HTR-8/SVneo (cell line): ENCODE measurements around the gene NOP9.

Experiments
- DNase-seq: peaks from one replicate; pipeline ENCODE4 v3.0.0; 2011; ENCODE audit warnings: low spot score, mixed read lengths; ENCODE audit not compliant: insufficient read length
- FAIRE-seq: peaks from 2 replicates; lab custom pipeline; 2011; peaks lifted over from hg19 to GRCh38; lab: Jason Lieb, UNC

The NOP9 gene

DNA sequence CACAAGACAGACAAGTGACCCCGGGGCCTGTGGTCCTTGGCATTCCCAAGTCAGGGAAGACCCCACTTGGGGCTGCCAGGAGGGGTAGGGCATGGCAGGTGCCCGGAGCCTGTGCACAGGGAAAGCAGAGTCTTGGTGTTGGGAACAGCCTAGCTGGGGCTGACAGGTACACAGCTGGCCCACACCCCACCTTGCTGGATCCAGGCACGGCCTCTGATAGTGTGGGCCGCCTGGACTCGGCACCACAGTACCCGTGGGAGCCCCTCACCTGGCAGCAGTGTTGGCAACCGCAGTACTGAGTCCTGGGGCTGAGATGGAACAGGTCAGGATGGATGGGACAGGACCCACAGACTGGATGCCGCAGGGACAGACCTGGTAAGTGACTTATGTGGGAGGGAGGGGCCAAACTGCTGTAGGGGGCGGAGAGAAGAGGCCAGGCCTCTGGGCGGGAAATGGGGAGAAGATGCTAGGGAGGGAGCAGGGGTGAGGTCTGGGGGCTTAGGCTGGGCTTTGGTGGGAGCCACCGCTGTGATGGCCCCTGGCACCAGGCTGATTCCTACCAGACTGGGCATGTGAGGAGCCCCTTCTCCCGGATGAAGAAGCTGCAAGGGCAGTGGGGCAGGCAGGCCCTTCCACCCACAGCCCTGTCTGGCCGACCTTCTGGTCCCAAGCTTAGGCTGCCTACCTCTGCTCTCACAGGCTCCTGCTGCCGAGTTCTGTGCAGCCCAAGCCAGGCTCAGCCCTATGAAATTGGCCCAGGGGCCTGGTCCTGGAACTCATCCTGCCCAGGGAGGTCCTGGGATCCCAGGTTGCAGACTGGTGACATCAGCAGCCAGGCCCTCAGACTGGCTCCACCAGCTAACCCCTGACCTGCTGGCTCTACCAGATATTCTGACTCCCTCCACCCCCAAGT, 36.6 kb upstream of the NOP9 start, which contains the start of gene TGM1:
TSS of gene TGM1 (minus strand) at position 357 of the 913 bp plus-strand sequence. CDS start 825 bp downstream, outside the sequence.
- FAIRE-seq (no peak), DNase-seq (no peak)

DNA sequence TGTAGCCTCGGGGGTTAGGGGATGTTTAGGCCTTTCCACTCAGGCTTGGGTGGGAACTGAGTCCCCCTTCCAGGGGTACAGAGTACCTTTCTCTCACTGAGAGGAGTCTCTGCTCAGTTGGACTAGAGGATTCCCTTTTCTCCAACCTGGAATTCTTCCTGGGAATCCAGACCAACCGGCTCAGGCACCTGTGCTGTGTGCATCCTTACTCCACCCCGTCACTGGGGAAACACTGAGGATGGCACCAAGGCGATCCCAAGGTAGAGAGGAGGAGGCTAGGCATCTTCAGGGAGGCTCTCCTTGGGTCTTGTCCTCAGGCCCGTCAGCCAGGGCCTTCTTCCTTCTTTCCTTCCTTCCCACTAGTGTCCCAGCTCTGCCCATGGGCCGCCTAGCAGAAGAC, 35.8 kb upstream of the NOP9 start:
- no peak for FAIRE-seq
- DNase-seq = no peak

DNA sequence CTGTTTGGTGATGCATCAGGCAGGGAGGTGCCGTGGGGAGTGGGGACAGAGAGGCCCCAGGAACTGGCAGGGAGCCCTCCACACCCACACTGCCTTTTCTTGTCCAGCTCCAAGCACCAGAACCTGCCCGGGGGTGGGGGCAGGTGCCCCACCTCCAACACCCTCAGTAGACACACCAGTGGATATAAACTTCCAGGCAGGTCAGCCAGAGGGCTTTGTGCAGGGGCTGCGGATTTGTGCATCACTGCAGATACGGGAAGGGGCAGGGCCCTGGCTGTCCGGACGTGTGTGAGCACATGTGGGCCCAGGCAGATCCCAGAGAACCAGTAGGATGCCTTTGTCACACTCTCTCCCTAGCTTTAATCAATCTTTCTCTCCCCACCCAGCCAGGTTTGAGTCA, 35.4 kb upstream of the NOP9 start:
- DNase-seq (no peak), FAIRE-seq (no peak)

DNA sequence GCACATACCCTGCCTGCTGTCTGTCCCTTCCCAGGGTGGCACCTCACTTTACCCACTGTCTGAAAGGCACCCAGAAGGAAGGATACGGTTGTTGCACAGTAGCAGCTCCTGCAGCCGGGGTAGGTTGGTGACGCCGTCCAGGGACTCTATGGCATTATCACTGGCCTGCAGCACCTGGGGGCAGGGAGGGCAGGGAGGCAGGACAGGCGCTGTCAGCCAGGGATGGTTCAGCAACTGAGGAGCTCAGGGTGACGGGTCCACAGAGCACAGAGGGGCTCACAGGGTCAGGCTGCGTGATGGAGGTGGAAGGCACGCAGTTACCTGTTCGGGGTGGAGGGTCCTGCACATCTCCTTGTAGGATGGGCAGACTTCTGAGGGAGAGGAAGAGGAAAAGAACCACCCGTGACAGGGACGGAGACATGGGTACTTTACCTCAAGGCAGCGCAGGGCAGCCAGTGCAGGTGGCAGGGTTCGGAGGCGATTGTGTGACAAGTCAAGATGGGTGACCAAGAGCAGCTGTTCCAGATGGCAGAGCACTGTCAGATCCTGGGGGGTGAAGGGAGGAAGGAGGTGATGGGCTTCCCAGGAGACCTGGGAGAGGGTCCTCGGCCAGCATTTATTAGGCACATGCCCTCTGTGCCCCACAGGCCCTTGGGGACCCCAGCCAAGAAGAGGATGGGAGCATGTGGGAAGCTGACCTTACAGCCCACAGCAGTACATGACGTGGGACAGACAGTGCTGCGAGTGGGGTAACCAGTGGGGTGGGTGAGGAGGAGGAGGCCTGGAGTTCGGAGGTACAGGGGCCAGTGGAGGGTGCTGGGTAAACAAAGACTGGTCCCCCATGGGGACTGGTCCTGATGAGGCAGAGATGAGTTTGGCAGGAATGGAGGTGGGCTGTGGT, 33.1 kb upstream of the NOP9 start:
- FAIRE-seq (no peak), DNase-seq (no peak)

DNA sequence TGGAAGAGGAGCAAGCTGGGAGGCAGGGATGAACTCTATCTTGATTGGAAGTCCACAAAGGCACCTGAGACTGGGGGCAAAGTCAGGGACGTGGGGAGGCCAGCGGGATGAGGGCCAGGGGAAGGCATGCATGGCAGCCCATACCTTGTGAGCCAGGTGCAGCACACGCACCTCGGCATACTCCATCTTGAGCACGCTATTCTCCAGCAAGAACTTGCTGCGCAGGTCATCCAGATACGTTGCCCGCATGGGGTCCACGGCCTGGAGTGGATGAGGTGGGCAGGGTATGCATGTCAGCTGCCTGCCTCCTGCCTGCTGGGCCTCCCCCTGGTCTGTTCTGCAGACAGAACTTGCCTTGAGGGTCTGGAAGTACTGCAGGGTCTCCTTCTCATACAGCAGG, 32.1 kb upstream of the NOP9 start:
- DNase-seq (no peak), FAIRE-seq (no peak)

DNA sequence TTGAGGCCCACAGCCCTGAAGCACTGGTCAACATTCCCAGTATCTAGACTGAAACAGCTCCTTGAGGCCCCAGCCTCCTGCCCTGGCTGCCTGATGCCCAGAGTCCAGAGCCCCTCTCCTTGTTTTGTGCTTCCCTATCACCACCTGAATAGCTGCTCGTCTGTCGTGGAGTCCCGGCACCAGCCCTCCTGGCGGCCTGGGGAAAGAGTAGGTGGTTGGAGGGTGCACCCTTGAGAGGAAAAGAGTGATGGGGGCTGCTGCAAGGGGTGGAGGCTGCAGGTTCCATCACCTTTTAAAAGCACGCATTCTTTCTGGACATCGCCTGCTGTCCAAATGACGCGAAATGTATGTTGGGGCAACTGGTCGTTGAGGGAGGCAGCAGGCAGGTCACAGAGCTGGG, 31.4 kb upstream of the NOP9 start:
- FAIRE-seq = no peak
- DNase-seq = no peak

DNA sequence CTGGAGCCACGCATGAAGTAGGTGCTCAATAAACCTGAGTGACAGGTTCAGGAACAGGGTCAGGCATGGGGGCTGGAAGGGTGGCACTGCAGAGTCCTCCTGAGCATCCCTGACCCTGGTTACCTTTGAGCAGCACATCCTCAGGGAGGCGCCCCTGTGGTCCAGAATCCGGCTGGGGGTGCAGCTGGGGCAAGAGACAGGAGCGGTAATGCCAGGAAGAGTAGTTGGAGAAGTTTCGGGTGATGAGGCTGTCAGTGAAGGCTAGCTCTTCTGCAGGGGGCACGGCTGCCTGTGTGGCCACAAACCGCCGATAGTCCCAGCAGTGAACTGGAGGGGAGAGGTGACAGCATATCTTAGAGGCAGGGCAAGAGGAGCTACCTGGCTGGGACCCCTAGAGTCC, 30.3 kb upstream of the NOP9 start:
- FAIRE-seq = no peak
- no peak for DNase-seq

DNA sequence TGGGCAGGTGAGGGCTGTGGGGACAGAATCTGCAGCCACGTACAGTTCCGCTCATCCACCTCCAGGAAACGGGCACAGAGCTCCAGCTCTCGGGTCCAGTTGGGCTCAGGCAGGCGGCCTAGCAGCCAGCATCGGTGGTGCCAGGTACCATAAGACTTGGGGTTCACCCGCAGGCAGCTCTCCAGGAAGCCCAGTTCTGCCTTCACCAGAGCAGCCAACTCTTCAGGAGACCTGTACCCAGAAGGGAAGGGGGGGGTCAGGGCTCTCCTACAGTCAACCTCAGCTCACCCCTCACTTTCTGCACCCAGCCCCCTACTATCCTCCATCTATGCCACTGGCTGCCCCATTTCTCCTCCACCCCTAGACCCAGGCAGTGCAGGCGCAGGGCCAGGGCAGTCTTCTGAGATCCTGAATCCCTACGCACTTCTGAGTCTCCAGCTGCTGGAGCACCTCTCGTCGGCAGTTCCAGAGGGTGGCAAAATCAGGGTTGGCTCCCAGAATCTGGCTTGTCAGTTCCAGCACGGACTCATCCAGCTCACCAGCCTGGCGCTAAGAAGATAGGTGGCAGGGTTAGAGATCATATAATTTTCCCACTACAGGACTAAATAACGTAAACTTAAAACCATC, 29.6 kb upstream of the NOP9 start:
- DNase-seq (no peak), FAIRE-seq (no peak)

DNA sequence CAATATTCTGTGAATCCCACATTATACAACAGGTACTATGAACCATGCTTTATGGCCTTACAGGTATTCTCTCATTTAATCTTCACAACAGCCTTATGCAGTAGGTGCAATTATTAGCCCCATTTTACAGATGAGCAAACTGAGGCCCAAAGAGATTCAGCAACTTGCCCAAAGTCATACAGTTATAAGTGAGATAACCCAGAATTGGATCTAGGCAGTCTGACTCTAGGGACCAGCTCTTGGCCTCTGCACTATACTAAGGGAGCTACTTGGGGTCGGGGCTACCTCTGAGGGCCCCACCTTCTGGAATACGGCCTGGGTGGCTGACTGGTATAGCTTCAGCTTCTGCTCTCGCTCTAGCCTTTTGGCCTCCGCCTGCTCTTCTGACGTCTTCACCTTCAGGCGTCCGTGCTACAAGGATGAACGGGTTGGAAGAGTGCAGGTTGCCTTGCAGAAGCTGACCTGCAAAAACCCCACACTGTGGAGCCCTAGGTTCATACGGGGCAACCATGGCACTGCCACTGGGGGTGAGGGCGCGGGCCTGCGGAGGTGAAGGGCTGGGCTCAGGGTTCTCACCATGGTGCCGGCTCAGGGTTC, 29.0 kb upstream of the NOP9 start:
- DNase-seq (no peak), FAIRE-seq (no peak)

DNA sequence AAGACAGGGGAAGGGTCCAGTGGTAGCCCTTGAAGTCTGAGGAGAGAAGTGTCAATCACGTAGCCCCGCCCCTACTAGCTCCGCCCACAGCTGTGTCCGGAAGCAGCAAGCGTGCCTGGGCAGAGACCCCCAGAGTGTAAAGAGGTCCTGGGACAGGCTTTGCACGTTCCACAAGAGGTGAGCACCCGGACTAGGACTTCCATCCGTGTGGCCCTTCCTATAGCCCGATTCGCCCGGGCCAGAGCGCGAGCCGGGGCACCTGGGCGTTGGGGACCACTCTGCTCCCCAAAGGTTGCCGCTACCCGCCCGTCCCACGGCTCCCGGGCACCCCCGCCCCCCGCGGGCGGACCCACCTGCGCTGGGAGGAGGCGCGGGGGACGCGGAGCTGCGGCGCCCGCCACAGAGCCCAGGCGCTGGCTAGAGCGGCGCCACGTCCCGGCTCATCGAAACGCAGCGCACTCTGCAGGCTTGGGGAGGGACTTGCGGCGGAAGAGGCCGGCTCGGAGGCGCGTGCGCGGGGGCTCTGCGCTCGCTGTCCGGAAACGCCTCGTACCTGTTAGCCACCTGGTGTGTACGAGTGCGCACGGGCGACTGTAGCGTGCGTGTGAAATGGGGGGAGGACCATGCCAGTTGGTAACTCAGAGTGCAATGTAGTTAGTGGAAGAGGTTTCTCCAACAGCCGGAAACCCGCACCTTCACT, 28.4 kb upstream of the NOP9 start, which contains the start of gene RABGGTA:
TSS of gene RABGGTA (minus strand) at position 464 of the 700 bp plus-strand sequence. CDS start 482 bp downstream, outside the sequence.
- peak; percentile 84 for DNase-seq
- no peak for FAIRE-seq

DNA sequence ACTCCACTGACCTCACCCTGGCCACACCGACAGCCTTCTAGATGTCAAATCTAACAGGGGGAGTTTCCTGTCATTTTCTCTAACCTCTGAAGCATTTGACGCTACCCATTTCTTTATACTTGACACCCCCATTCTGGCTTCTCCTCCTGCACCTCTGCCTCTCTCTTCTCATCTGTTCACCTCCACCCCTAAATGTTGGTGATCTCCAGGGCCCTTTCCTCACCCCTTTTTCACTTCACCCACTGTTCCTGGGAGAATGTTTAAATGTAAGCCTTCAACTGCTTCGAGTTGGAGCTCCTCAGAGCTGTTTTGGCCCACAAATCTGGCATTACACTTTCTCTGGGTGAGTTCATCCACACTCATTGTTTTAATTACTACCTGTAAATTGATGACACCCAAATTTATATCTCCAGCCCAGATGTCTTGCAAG, 27.8 kb upstream of the NOP9 start:
- FAIRE-seq = no peak

DNA sequence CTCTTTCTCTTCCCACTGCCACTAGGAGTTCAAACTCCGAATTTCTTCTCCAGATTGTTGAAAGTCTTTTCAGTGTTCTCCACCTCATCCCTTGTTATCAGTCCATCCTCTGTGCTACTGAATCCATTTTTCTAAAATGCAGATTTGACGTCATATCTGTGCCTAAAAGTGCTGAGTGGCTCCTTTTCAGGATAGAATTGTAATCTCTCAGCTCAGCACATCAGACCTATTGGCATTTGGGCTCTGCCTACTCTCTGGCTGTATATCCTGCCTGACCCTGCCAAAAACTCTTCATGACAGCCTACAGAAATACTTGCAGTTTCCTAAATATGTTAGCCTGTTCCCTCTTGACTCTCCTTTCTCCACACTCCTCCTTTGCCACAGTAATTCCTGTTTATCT, 27.2 kb upstream of the NOP9 start:
- DNase-seq (no peak), FAIRE-seq (no peak)

More for the DNA sequence above, 27.8 kb upstream of the NOP9 start:
- no peak for DNase-seq

DNA sequence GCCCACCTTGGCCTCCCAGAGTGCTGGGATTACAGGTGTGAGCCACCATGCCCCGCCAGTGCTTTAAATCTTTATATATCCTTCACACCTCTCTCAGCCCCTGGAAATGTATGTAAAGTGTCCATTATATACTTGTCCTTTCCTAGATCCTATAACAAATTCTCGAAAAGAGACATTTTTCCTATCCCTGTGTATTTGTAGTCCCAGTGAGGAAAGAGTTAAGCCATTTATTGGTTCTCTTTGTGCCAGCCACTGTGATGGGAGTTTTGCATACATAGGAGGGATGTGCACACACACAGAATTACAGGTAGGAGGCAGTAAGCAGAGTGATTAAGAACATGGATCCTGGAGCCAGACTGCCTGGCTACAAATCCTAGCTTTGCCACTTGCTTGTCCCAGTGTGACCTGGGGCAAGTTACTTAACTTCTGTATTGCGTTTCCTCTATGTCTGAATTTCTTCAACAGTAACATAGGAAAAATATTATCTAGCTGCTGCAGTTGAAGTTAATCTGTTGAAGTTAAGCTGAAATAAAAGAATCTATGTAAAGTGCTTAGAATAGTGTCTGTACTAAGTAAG, 26.1 kb upstream of the NOP9 start:
- DNase-seq (no peak), FAIRE-seq (no peak)

DNA sequence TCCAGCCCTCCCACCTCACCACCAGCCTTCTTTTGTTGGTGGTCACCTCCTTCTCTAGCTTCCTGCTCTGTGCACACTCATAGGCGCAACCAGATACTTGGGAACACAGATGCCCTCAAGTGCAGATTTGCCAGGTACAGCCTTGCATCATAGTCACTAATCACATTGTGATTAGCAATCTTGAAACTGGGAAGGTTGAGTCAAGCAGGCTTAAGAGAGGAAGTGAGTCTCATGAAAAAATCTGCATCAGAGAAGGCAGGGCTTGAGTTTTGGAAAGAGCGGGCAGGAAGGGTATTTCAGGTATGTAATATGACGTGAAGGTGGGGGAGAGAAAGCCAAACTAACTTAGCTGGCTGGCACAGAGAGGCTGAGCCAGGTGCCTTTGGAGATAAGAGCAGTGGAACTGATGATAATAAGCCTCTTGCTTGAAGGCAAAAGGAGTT, 25.5 kb upstream of the NOP9 start:
- FAIRE-seq (no peak), DNase-seq (no peak)

DNA sequence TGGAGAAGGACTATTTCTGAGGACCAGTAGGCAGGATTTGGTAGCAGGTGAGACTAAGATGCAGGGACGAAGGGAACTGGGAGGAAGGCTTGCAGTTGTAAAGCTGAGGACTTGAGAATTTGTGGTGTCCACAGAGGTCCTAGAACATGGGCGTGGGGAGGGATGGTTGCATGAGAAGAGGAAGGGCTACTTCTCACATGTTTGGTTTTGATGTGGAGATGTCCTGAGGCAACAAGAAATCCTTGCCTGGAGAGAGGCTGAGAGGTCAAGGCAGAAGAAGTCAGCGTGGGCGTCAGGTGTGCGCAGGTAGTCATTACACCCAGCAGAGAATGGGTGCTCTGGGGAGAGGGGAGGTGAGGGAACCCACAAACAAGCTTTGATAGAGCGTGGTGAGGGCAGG, 22.6 kb upstream of the NOP9 start:
- FAIRE-seq = no peak

DNA sequence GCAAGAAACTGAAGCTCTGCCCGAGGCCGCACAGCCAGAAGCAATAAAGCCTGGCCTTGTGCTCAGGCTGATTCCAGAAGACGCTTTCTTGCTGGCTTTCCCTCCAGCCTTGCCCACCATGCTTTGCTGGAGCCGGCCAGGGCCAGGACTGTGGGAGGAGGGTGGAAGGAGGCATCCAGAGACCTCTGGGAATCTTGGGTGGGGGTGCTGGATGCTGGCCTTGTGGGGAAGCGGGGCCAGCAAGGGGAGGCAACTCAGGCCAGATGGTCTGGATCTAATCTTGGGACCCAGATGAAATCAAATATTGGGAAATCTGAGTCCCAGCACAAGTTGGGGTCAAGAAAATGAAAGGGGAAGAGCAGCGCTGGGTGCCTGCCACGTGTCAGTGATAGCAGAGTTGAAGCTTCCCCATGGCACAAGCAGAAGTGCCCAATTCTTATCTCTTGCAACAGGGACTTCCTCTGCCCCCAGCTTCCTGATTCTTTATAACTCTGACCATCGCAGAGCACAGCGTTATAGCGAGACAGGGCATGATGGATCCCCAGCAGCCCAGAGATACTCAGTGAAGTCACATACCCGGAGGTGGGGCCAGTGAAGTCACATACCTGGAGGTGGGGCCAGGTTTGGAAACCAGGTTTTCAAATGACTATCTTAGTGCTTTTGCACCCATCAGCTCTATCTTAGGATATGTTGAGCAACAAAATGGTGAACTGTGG, 21.9 kb upstream of the NOP9 start:
- DNase-seq (no peak), FAIRE-seq (no peak)

More for the DNA sequence above, 22.6 kb upstream of the NOP9 start:
- DNase-seq = no peak

DNA sequence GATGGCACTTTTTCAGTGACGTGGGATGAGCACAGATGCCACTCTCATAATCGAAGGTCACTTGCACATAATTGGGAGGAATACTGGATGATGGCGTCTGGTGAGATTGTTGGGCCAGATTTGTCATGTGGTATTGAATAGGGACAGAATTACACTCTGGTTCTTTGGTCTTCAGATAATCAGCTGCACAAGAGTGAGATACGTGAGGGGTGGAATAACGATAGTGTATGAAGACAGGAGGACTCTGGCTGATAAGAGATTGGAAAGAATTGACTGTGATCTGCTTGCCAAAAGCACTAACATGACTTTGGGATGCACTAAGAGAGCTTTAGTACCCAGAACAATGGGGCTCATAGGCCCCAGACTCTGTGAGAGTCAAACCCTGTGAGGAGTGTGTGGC, 21.2 kb upstream of the NOP9 start:
- DNase-seq = no peak
- no peak for FAIRE-seq
